ENCODE data around the gene GRM7.
"Not testable (repeated sequence)": the region's sequence is repeated elsewhere in the genome, so short reads cannot be mapped to it uniquely, and the experiment has no call there.

The GRM7 gene

GRCh38 chr3:6860954-6861624 lies at the start of gene GRM7:
Gene GRM7, plus strand, starts transcription at chr3:6861115.
- no peak for DNase-seq

GRCh38 chr3:6821411-6821810 lies 39.5 kb upstream of the GRM7 start:
- DNase-seq = no peak

- DNase-seq = peak; percentile 8
Measured at GRCh38 chr3:6825524-6825923, 35.4 kb upstream of the GRM7 start.

GRCh38 chr3:6827453-6827852 lies 33.5 kb upstream of the GRM7 start:
- DNase-seq = no peak

- DNase-seq = no peak
Measured at GRCh38 chr3:6844723-6845122, 16.2 kb upstream of the GRM7 start.

- no peak for DNase-seq
Measured at GRCh38 chr3:6854184-6854583, 6.7 kb upstream of the GRM7 start.

GRCh38 chr3:6857510-6857909 lies 3.4 kb upstream of the GRM7 start:
- DNase-seq = no peak

GRCh38 chr3:6860149-6860953 lies 564 bp upstream of the GRM7 start:
- DNase-seq = no peak

GRCh38 chr3:6861625-6862000 lies 698 bp downstream of the GRM7 start:
- DNase-seq = no peak

- no peak for DNase-seq
Measured at GRCh38 chr3:6862041-6862879, 1.3 kb downstream of the GRM7 start.

- DNase-seq = no peak
Measured at GRCh38 chr3:6862880-6863195, 1.9 kb downstream of the GRM7 start.

GRCh38 chr3:6867269-6867668 lies 6.4 kb downstream of the GRM7 start:
- DNase-seq = no peak

GRCh38 chr3:6878731-6879130 lies 17.8 kb downstream of the GRM7 start:
- no peak for DNase-seq

- DNase-seq = no peak
Measured at GRCh38 chr3:6912240-6912639, 51.3 kb downstream of the GRM7 start.

- no peak for DNase-seq
Measured at GRCh38 chr3:6915898-6916297, 55.0 kb downstream of the GRM7 start.

- DNase-seq = peak; percentile 65
Measured at GRCh38 chr3:6921066-6921465, 60.2 kb downstream of the GRM7 start.

- no peak for DNase-seq
Measured at GRCh38 chr3:6921876-6922275, 61.0 kb downstream of the GRM7 start.

- no peak for DNase-seq
Measured at GRCh38 chr3:6928064-6928463, 67.1 kb downstream of the GRM7 start.

- no peak for DNase-seq
Measured at GRCh38 chr3:6929918-6930317, 69.0 kb downstream of the GRM7 start.

- not testable (repeated sequence) for DNase-seq
Measured at GRCh38 chr3:6935418-6935817, 74.5 kb downstream of the GRM7 start.

- DNase-seq = no peak
Measured at GRCh38 chr3:6935970-6936369, 75.1 kb downstream of the GRM7 start.

GRCh38 chr3:6962801-6963200 lies 101.9 kb downstream of the GRM7 start:
- DNase-seq = no peak

GRCh38 chr3:6965881-6966280 lies 105.0 kb downstream of the GRM7 start:
- no peak for DNase-seq

- DNase-seq = no peak
Measured at GRCh38 chr3:6971933-6972332, 111.0 kb downstream of the GRM7 start.
